Activated CD8-positive, alpha-beta memory T cell treated with anti-CD3 and anti-CD28 coated beads, Interleukin-2, amount 50 U/mL, for 48 hours (primary cell): ENCODE results near the gene EFNA2.

Experiments
- DNase-seq: peaks from one replicate; pipeline ENCODE4 v3.0.0-alpha.2; 2020

EFNA2 gene

DNA sequence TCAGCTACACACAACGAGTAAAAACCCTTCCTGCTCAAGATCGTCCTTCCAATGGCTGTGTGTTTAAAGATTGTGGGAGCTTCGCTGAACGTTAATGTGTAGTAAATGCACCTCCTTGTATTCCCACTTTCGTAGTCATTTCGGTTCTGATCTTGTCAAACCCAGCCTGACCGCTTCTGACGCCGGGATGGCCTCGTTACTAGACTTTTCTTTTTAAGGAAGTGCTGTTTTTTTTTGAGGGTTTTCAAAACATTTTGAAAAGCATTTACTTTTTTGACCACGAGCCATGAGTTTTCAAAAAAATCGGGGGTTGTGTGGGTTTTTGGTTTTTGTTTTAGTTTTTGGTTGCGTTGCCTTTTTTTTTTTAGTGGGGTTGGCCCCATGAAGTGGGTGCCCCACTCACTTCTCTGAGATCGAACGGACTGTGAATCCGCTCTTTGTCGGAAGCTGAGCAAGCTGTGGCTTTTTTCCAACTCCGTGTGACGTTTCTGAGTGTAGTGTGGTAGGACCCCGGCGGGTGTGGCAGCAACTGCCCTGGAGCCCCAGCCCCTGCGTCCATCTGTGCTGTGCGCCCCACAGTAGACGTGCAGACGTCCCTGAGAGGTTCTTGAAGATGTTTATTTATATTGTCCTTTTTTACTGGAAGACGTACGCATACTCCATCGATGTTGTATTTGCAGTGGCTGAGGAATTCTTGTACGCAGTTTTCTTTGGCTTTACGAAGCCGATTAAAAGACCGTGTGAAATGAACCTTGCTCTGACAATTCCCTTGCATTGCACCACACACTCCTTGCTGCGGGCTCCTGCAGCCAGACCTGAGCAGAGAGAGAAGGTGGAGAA lies 13.0 kb upstream of the EFNA2 start:
- DNase-seq, result no peak

- no peak for DNase-seq
Observed at GRCh38 chr19:1273263-1274041, 12.2 kb upstream of the EFNA2 start.

DNA sequence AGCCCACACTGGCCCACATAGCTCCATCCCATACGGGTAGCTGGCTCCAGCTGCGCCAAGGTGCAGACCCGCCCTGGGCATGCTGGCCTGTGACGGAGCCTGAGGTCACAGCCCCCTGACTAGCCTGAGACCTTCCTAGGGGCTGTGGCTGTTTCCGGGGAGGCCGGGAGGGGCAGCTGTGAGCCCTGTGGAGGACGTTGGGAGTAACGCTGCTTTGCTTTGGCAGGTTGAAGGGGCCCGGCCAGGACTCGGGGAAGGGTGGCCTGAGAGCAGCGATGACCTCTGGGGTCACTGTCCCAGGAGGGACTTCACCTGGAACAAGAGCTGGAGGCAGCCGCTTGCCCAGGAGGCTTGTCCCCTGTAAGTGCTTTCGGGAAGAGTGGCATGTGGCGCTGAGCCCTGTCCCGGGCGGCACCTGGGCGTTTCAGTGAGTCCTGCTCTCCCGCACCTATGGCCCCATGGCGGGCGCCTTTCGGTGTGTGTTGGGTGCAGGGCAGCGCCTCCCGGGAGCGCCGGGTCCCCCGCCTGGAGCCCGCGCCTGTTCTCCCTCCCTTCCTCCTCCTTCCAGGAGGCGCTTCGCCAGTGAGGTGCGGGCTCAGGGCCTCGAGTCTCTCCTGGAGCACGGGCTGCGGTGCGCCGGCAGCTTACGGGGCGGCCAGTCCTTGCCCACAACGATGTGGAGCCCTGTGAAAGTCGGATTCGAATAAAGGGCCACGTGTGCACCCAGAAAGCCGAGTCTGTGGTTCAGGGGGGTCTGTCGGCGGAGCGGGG lies 11.4 kb upstream of the EFNA2 start:
- no peak for DNase-seq

GRCh38 chr19:1274852-1275259 lies 10.8 kb upstream of the EFNA2 start:
- no peak for DNase-seq

GRCh38 chr19:1275260-1275975 lies 10.3 kb upstream of the EFNA2 start, which contains the start of gene FAM174C:
FAM174C (plus strand) TSS chr19:1275530; CDS start chr19:1275550, 20 bp downstream.
- DNase-seq, result peak; percentile 97

- DNase-seq, result no peak
Observed at GRCh38 chr19:1275976-1276627, 9.6 kb upstream of the EFNA2 start.

GRCh38 chr19:1276628-1277022 lies 9.0 kb upstream of the EFNA2 start:
- no peak for DNase-seq

GRCh38 chr19:1277061-1277460 lies 8.6 kb upstream of the EFNA2 start:
- DNase-seq, result no peak

- DNase-seq, result no peak
Observed at GRCh38 chr19:1278074-1278473, 7.6 kb upstream of the EFNA2 start.

- no peak for DNase-seq
Observed at GRCh38 chr19:1278713-1279660, 6.7 kb upstream of the EFNA2 start.

GRCh38 chr19:1279782-1280341 lies 5.8 kb upstream of the EFNA2 start:
- DNase-seq, result peak; percentile 93

- no peak for DNase-seq
Observed at GRCh38 chr19:1280636-1281568, 4.8 kb upstream of the EFNA2 start.

GRCh38 chr19:1281569-1282287 lies 3.9 kb upstream of the EFNA2 start:
- no peak for DNase-seq

- no peak for DNase-seq
Observed at GRCh38 chr19:1282588-1283206, 3.0 kb upstream of the EFNA2 start.

- DNase-seq, result no peak
Observed at GRCh38 chr19:1283207-1283916, 2.3 kb upstream of the EFNA2 start.

GRCh38 chr19:1283917-1284292 lies 1.8 kb upstream of the EFNA2 start:
- no peak for DNase-seq

GRCh38 chr19:1284293-1284978 lies 1.2 kb upstream of the EFNA2 start:
- no peak for DNase-seq
